Measurements from ENCODE around the gene COL9A3.
"Not testable (repeated sequence)": the region's sequence is repeated elsewhere in the genome, so short reads cannot be mapped to it uniquely, and the experiment has no call there.

The COL9A3 gene

GRCh38 chr20:62838128-62838891 lies 21.5 kb downstream of the COL9A3 start:
- DNase-seq, result no peak

GRCh38 chr20:62839261-62839660 lies 22.4 kb downstream of the COL9A3 start:
- DNase-seq, result no peak

GRCh38 chr20:62839816-62840215 lies 23.0 kb downstream of the COL9A3 start:
- no peak for DNase-seq

GRCh38 chr20:62840244-62841197 lies 23.7 kb downstream of the COL9A3 start:
- peak in 2 of 3 experiments; percentile 26 to 46 for DNase-seq

- DNase-seq, result no peak
Measured at GRCh38 chr20:62841705-62842212, 24.9 kb downstream of the COL9A3 start.

- DNase-seq, result no peak
Measured at GRCh38 chr20:62843656-62844055, 26.8 kb downstream of the COL9A3 start.

- DNase-seq, result no peak
Measured at GRCh38 chr20:62844182-62844581, 27.3 kb downstream of the COL9A3 start.

GRCh38 chr20:62845416-62846160 lies 28.7 kb downstream of the COL9A3 start:
- no peak for DNase-seq

GRCh38 chr20:62846166-62846890 lies 29.5 kb downstream of the COL9A3 start:
- no peak for DNase-seq

- not testable (repeated sequence) for DNase-seq
Measured at GRCh38 chr20:62848917-62849316, 32.1 kb downstream of the COL9A3 start.

GRCh38 chr20:62849431-62849830 lies 32.6 kb downstream of the COL9A3 start:
- no peak for DNase-seq

GRCh38 chr20:62850333-62850974 lies 33.6 kb downstream of the COL9A3 start:
- no peak for DNase-seq

- DNase-seq, result no peak
Measured at GRCh38 chr20:62852196-62852595, 35.3 kb downstream of the COL9A3 start.

- DNase-seq, result no peak
Measured at GRCh38 chr20:62852841-62853240, 36.0 kb downstream of the COL9A3 start.

GRCh38 chr20:62853304-62853703 lies 36.5 kb downstream of the COL9A3 start:
- not testable (repeated sequence) for DNase-seq

- DNase-seq, result no peak
Measured at GRCh38 chr20:62854121-62854520, 37.3 kb downstream of the COL9A3 start.

- DNase-seq, result no peak
Measured at GRCh38 chr20:62855120-62855519, 38.3 kb downstream of the COL9A3 start.

- DNase-seq, result no peak
Measured at GRCh38 chr20:62856931-62857619, 40.2 kb downstream of the COL9A3 start.

- DNase-seq, result no peak
Measured at GRCh38 chr20:62858058-62858830, 41.4 kb downstream of the COL9A3 start.

GRCh38 chr20:62859721-62860120 lies 42.9 kb downstream of the COL9A3 start:
- DNase-seq, result no peak
